ENCODE measurements around the gene SLC17A9.
"Not testable (repeated sequence)": the region's sequence is repeated elsewhere in the genome, so short reads cannot be mapped to it uniquely, and the experiment has no call there.

Gene SLC17A9

DNA sequence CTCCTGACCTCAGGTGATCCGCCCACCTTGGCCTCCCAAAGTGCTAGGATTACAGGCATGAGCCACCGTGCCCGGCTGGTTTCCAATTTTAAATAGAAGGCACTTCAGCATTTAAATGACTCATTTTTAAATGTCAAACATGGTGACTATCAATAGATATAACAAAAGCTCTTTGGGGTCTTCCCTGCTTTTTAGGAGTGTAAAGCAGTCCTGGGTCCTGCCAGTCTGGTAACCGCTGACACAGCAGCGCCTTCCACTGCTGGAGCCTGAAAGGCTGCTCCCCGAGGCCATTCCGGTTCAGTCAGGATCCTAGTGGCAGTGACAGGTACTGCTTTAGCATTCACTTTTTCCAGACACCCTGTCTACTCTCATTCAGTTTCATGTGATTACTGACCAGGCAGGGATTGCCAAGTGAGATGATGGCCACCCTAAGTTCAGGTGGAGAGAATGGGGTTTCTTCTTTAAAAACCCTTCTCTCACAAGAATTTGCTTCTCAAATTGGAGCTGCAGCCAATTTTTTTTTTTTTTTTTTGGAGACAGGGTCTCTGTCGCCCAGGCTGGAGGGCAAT is 31.3 kb upstream of the SLC17A9 start:
- TF ChIP-seq, protein P1, sequence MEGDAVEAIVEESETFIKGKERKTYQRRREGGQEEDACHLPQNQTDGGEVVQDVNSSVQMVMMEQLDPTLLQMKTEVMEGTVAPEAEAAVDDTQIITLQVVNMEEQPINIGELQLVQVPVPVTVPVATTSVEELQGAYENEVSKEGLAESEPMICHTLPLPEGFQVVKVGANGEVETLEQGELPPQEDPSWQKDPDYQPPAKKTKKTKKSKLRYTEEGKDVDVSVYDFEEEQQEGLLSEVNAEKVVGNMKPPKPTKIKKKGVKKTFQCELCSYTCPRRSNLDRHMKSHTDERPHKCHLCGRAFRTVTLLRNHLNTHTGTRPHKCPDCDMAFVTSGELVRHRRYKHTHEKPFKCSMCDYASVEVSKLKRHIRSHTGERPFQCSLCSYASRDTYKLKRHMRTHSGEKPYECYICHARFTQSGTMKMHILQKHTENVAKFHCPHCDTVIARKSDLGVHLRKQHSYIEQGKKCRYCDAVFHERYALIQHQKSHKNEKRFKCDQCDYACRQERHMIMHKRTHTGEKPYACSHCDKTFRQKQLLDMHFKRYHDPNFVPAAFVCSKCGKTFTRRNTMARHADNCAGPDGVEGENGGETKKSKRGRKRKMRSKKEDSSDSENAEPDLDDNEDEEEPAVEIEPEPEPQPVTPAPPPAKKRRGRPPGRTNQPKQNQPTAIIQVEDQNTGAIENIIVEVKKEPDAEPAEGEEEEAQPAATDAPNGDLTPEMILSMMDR (IDR thresholded peaks at IDR 0.05; ENCODE audit: low read depth, low read length, missing control alignments) = peak; percentile 78
- H3K4me3 ChIP-seq (ENCODE audit: low read depth, low read length) = no peak overlapping the region
- DNase-seq (ENCODE audit: low read depth) = no peak

- no peak for DNase-seq (ENCODE audit: low read depth)
- TF ChIP-seq, protein P1 (IDR thresholded peaks at IDR 0.05; ENCODE audit: low read depth, low read length, missing control alignments) = no peak
- H3K4me3 ChIP-seq (ENCODE audit: low read depth, low read length) = peak overlapping the region; percentile 17; the same call in 1 of the 2 replicates
Measured at GRCh38 chr20:62922451-62922921, 30.0 kb upstream of the SLC17A9 start.

GRCh38 chr20:62923059-62923668 is 29.3 kb upstream of the SLC17A9 start:
- not testable (repeated sequence) for DNase-seq (ENCODE audit: low read depth)

GRCh38 chr20:62923669-62924441 is 28.7 kb upstream of the SLC17A9 start:
- peak overlapping the region; percentile 96 for H3K4me3 ChIP-seq (ENCODE audit: low read depth, low read length)
- TF ChIP-seq, protein P1 (IDR thresholded peaks at IDR 0.05; ENCODE audit: low read depth, low read length, missing control alignments) = no peak
- DNase-seq (ENCODE audit: low read depth) = no peak

More at GRCh38 chr20:62923059-62923668, 29.3 kb upstream of the SLC17A9 start:
- peak overlapping the region; percentile 16 for H3K4me3 ChIP-seq (ENCODE audit: low read depth, low read length)

DNA sequence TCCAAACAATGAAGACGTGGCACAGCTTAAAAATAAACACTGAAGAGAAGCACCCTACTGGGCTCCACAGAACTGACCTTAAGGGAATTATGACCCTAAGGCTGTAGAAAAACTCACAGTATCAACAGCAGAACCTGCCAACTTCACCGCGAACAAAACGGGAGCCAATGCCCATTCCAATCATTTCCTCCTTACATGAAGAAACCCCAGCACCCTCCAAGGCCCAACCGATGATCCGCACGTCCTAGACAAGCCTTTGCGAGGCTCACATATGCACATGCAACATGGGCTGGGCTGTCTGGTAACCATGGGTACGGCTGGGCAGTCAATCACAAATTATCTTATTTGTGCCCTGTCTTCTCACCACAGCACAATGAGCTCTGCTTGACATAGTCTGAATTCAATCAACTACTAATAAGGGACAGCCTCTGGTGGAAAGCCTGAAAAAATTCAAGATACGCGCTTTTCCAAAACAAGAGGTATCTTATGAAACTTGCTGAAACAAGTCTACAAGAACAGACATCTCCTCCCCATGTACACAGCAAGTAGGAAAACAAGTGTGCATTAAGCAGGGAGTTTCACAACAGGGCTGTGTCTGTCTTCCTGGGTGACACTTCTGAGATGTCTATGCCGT is 27.9 kb upstream of the SLC17A9 start:
- TF ChIP-seq, protein P1 (IDR thresholded peaks at IDR 0.05; ENCODE audit: low read depth, low read length, missing control alignments) = no peak
- no peak for DNase-seq (ENCODE audit: low read depth)
- H3K4me3 ChIP-seq (ENCODE audit: low read depth, low read length) = peak overlapping the region; percentile 96

DNA sequence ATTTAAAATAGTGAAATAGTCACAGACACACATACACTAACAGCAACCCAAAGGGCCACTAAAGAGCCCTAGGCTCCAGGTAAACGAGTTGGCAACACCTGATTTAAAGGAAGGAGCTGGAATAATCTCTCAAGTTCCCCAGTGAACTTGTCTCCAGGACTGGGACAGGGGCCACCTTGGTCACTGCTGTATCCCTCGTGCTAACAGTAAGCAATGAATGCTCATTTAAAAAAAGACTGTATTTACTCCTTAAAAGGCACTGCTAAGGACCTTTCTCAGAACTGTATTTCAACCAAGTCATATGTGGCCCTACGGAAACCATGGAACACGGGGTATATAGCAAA is 27.5 kb upstream of the SLC17A9 start:
- DNase-seq (ENCODE audit: low read depth) = no peak
- TF ChIP-seq, protein P1 (IDR thresholded peaks at IDR 0.05; ENCODE audit: low read depth, low read length, missing control alignments) = no peak
- H3K4me3 ChIP-seq (ENCODE audit: low read depth, low read length) = peak overlapping the region; percentile 96
